Keratinocyte (primary cell): ENCODE data around the gene BEND3. TPM values are rescaled to one million over a fixed set of nuclear protein-coding genes. Genes with fewer than 3 reads are reported as not detected.

Source experiments
- DNase-seq: peaks from one replicate; pipeline ENCODE4 v3.0.0-alpha.2; 2011; ENCODE audit warnings: low read depth, missing footprints, low spot score
- FAIRE-seq: peaks from 2 replicates; lab custom pipeline; 2011; peaks lifted over from hg19 to GRCh38; lab: Jason Lieb, UNC
- H2AFZ ChIP-seq: 2 replicates; pipeline ENCODE4 v1.6.0; 2012; ENCODE audit warnings: low read length, control low read depth, inconsistent platforms; ENCODE audit not compliant: control insufficient read depth
- H3K27ac ChIP-seq: 2 replicates; pipeline ENCODE4 v1.5.1; 2011; ENCODE audit warnings: low read length; ENCODE audit not compliant: control insufficient read depth, insufficient read depth
- H3K27me3 ChIP-seq: 3 replicates; pipeline ENCODE4 v1.6.0; 2011; ENCODE audit warnings: low read length; ENCODE audit not compliant: control insufficient read depth, insufficient read depth; ENCODE audit errors: extremely low read depth
- H3K36me3 ChIP-seq, 2 experiments: 2 replicates in 1 of 2; 3 replicates in 1 of 2; pipeline ENCODE4 v1.5.1; 2011; ENCODE audit warnings: low read length in 2 of 2, mild to moderate bottlenecking in 1 of 2; ENCODE audit not compliant: control insufficient read depth in 2 of 2, insufficient read depth in 2 of 2; ENCODE audit errors: extremely low read depth in 1 of 2
- H3K4me1 ChIP-seq: 3 replicates; pipeline ENCODE4 v1.5.1; 2011; ENCODE audit warnings: low read length; ENCODE audit not compliant: control insufficient read depth, insufficient read depth; ENCODE audit errors: extremely low read depth
- H3K4me2 ChIP-seq: 3 replicates; pipeline ENCODE4 v1.6.0; 2011; ENCODE audit warnings: low read depth, low read length; ENCODE audit not compliant: control insufficient read depth, insufficient read depth; ENCODE audit errors: extremely low read depth
- H3K4me3 ChIP-seq, 3 experiments: fragments of 200-600 bp in 1 of 3; sonication (generic) in 1 of 3; 2 replicates in 2 of 3; 3 replicates in 1 of 3; pipeline ENCODE4 v1.5.1; 2011 to 2016; ENCODE audit warnings: low read length in 3 of 3, mild to moderate bottlenecking in 3 of 3, control low read depth in 2 of 3, inconsistent platforms in 1 of 3, low read depth in 1 of 3, mixed read lengths in 1 of 3, mixed run types in 1 of 3, moderate library complexity in 1 of 3; ENCODE audit not compliant: control insufficient read depth in 2 of 3, insufficient read depth in 2 of 3; ENCODE audit errors: extremely low read depth in 1 of 3
- H3K79me2 ChIP-seq: 2 replicates; pipeline ENCODE4 v1.6.0; 2012; ENCODE audit warnings: low read length; ENCODE audit not compliant: control insufficient read depth, insufficient read depth
- H3K9ac ChIP-seq: 3 replicates; pipeline ENCODE4 v1.6.0; 2011; ENCODE audit warnings: low read length; ENCODE audit not compliant: control insufficient read depth, insufficient read depth; ENCODE audit errors: extremely low read depth
- H3K9me1 ChIP-seq: 3 replicates; pipeline ENCODE4 v1.6.0; 2011; ENCODE audit warnings: low read length; ENCODE audit not compliant: control insufficient read depth, insufficient read depth; ENCODE audit errors: extremely low read depth
- H3K9me3 ChIP-seq: 2 replicates; pipeline ENCODE4 v1.5.1; 2012; ENCODE audit warnings: low read depth, low read length; ENCODE audit not compliant: control insufficient read depth
- H4K20me1 ChIP-seq: 3 replicates; pipeline ENCODE4 v1.6.0; 2011; ENCODE audit warnings: low read length; ENCODE audit not compliant: control insufficient read depth, insufficient read depth; ENCODE audit errors: extremely low read depth
- EZH2 ChIP-seq: IDR thresholded peaks from one replicate; pipeline ENCODE4 v1.6.1; 2012; ENCODE audit warnings: inconsistent platforms, mild to moderate bottlenecking, low read length, moderate library complexity
- dilution Hi-C: fragments of 300-500 bp; cut with MboI; formaldehyde crosslinking; loops from one replicate; pipeline ENCODE4 v1.7.0; 2020; ENCODE audit warnings: low sequenced_read_pairs; ENCODE audit not compliant: extremely low pct_ligation_motif_present
- polyA plus RNA-seq, 5 experiments: library from polyadenylated mRNA; depleted of rRNA in 3 of 5; stranded (reverse) in 3 of 5; stranded (forward) in 1 of 5; unstranded in 1 of 5; fragments of >200 nt; gene quantifications; 1 replicate in 1 of 5; 2 replicates in 3 of 5; 3 replicates in 1 of 5; pipeline versions ENCODE4 v1.2.1 to v1.2.3, GENCODE V29; 2011 to 2012; ENCODE audit warnings: missing spikeins in 2 of 5, low read depth in 1 of 5, low replicate concordance in 1 of 5
- TF ChIP-seq, protein P1 (sequence below), 3 experiments: IDR thresholded peaks in 1 of 3; conservative IDR thresholded peaks in 1 of 3; optimal IDR thresholded peaks in 1 of 3; 2 replicates in 2 of 3; 3 replicates in 1 of 3; pipeline versions ENCODE3 to v1.5.1; 2011; ENCODE audit warnings: low read length in 3 of 3, mild to moderate bottlenecking in 3 of 3, moderate library complexity in 2 of 3, control low read depth in 1 of 3, inconsistent platforms in 1 of 3; ENCODE audit not compliant: insufficient read depth in 2 of 3; ENCODE audit errors: extremely low read depth in 1 of 3

BEND3 gene
- polyA plus RNA-seq, 1 donor (not counting 4 experiments of a cell fraction or from before 2014, with no cell fraction given), result 2.1 TPM

DNA sequence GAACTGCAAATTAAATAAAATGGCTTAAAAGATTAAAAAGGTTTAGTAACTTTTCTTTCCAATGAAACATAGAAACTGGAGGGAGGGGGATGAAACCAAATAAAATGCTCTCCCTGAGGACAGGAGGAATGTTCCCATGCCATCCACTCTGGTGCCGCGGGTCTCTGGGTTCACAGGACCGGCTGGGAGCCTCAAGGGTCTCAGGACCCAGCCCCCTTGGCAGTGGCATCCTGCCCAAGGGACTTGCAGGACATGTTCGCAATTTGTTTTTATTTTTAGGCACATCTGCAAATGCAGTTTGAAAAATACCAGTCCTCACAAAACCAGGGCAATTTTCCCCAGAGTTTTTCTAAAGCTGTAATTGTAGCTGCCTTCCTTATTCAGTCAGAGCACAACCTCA, 7.5 kb downstream of the BEND3 start:
- Histone ChIP-seq H2AFZ (no peak overlapping the region), H3K27me3 (no peaks in the 10 kb centered on the region), H3K9me1 (no peaks in the 10 kb centered on the region), H3K9ac (no peak overlapping the region), H3K4me1 (no peaks in the 10 kb centered on the region), H3K36me3 (no peaks in the 10 kb centered on the region), H3K4me2 (no peak overlapping the region), H4K20me1 (no peaks in the 10 kb centered on the region), H3K4me3 (no peak overlapping the region), H3K9me3 (no peaks in the 10 kb centered on the region), H3K27ac (no peak overlapping the region), H3K79me2 (no peaks in the 10 kb centered on the region)
- TF ChIP-seq EZH2, result no peak
- TF ChIP-seq, protein P1, sequence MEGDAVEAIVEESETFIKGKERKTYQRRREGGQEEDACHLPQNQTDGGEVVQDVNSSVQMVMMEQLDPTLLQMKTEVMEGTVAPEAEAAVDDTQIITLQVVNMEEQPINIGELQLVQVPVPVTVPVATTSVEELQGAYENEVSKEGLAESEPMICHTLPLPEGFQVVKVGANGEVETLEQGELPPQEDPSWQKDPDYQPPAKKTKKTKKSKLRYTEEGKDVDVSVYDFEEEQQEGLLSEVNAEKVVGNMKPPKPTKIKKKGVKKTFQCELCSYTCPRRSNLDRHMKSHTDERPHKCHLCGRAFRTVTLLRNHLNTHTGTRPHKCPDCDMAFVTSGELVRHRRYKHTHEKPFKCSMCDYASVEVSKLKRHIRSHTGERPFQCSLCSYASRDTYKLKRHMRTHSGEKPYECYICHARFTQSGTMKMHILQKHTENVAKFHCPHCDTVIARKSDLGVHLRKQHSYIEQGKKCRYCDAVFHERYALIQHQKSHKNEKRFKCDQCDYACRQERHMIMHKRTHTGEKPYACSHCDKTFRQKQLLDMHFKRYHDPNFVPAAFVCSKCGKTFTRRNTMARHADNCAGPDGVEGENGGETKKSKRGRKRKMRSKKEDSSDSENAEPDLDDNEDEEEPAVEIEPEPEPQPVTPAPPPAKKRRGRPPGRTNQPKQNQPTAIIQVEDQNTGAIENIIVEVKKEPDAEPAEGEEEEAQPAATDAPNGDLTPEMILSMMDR (optimal IDR thresholded peaks at IDR 0.05 in 1 of 3, IDR thresholded peaks at IDR 0.05 in 1 of 3, conservative IDR thresholded peaks at IDR 0.05 in 1 of 3; ENCODE audit: extremely low read depth in 1 of 3, insufficient read depth in 2 of 3, low read length in 3 of 3), result no peak
- DNase-seq (no peak), FAIRE-seq (no peak)
- dilution Hi-C loops, result no loop called here

DNA sequence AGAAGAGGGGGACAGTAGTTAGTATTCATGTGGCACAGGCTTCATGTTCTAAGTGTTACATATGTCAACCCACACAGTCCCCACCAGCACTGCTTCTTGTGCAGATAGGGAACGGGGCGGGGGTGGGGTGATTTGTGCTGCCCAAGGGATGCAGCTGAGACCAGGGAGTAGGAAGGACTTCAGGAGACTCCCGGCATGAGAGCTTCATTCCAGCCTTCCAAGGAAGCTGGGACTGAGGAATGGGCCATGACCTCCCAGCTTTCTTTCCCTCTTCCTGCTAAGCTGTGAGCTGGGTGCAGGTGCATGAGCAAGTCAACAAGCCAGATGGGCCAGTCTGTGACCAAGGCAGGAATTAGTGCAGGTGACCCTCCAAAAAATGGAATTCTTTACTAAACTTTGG, 9.2 kb downstream of the BEND3 start:
- no peak for FAIRE-seq

More for the DNA sequence above, 9.2 kb downstream of the BEND3 start:
- H2AFZ ChIP-seq, result no peak overlapping the region
- H3K4me3 ChIP-seq, result no peak overlapping the region
- no peaks in the 10 kb centered on the region for H4K20me1 ChIP-seq
- H3K9me1 ChIP-seq, result no peaks in the 10 kb centered on the region
- no peaks in the 10 kb centered on the region for H3K9me3 ChIP-seq
- no peaks in the 10 kb centered on the region for H3K79me2 ChIP-seq
- no peak overlapping the region for H3K4me2 ChIP-seq
- dilution Hi-C loops, result no loop called here
- no peaks in the 10 kb centered on the region for H3K4me1 ChIP-seq
- no peak overlapping the region for H3K27ac ChIP-seq
- no peaks in the 10 kb centered on the region for H3K36me3 ChIP-seq
- H3K27me3 ChIP-seq, result no peaks in the 10 kb centered on the region
- H3K9ac ChIP-seq, result no peak overlapping the region
- no peak for TF ChIP-seq EZH2
- TF ChIP-seq, protein P1 (optimal IDR thresholded peaks at IDR 0.05 in 1 of 3, IDR thresholded peaks at IDR 0.05 in 1 of 3, conservative IDR thresholded peaks at IDR 0.05 in 1 of 3; ENCODE audit: extremely low read depth in 1 of 3, insufficient read depth in 2 of 3, low read length in 3 of 3), result no peak
- DNase-seq, result no peak
